ENCODE measurements around the gene JARID2.

DNA sequence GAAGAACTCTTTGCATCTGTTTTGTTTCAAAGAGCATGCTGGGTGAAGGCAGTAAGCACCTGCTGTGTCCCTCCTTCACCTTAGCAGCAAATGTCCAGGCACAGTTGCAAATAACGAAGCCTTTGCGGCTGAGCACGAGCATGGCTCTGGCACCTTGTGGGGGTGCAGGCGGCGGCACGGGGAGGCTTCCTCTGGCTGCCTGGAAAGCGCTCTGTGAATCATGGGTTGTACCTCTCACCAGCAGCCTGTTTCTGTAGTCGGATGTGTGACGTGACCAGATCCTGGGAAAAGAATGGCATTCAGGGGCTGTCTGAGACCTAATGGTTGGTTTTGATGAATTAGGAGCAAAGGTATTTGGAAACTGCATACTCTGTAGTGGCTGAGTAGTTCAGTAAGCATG lies 272.2 kb downstream of the JARID2 start:
- TF ChIP-seq, protein P1, sequence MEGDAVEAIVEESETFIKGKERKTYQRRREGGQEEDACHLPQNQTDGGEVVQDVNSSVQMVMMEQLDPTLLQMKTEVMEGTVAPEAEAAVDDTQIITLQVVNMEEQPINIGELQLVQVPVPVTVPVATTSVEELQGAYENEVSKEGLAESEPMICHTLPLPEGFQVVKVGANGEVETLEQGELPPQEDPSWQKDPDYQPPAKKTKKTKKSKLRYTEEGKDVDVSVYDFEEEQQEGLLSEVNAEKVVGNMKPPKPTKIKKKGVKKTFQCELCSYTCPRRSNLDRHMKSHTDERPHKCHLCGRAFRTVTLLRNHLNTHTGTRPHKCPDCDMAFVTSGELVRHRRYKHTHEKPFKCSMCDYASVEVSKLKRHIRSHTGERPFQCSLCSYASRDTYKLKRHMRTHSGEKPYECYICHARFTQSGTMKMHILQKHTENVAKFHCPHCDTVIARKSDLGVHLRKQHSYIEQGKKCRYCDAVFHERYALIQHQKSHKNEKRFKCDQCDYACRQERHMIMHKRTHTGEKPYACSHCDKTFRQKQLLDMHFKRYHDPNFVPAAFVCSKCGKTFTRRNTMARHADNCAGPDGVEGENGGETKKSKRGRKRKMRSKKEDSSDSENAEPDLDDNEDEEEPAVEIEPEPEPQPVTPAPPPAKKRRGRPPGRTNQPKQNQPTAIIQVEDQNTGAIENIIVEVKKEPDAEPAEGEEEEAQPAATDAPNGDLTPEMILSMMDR (IDR thresholded peaks at IDR 0.05; ENCODE audit: low read length) = no peak
- TF ChIP-seq EZH2 (IDR thresholded peaks at IDR 0.05; ENCODE audit: borderline replicate concordance, low read length) = no peak

Measured in OCI-LY1 (cell line).